ENCODE measurements around the gene AMPD2.
A peak's percentile ranks its signal among the peaks of the same experiment; 100 is the strongest.

Gene AMPD2

DNA sequence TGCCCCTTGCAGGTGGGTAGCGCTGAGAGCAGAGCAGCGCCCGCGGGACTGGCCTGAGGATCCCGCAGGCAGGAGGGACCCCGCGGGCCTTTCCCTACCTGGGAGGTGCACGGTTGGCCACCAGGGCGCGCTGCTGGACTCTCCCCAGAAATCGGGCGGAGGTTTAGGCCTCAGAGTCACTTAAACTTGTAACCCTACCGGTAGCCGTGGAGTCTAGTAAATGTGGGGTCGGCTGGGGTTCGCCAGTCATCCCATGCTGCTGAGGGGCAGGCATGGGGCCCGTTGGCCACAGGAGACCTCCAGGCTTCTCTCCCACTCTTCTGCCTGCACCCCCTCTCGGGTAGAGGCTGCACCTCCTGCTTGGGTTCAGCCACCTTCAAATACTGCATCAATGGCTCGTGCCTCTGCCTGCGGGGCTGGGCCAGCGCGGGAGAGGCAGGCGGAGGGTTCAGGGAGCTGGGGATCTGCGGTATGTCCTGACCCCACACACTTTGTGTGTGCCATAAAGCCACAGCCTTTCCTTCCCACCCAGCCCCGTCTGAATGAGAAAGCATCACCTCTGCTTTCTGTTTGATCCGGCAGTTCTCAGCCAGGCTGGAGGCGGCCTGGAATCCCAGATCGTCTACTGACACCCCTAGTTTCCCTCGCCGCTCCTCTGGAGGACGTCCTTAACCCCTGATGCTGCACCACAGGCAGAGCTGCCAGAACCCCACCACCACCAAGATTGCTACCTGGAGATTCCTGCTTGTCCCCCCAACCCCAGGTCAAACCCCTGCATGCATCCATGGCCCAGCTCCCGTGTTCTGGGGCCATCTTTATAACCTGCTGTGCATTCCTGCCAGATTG, 24.0 kb downstream of the AMPD2 start:
- TF ChIP-seq, protein P1, sequence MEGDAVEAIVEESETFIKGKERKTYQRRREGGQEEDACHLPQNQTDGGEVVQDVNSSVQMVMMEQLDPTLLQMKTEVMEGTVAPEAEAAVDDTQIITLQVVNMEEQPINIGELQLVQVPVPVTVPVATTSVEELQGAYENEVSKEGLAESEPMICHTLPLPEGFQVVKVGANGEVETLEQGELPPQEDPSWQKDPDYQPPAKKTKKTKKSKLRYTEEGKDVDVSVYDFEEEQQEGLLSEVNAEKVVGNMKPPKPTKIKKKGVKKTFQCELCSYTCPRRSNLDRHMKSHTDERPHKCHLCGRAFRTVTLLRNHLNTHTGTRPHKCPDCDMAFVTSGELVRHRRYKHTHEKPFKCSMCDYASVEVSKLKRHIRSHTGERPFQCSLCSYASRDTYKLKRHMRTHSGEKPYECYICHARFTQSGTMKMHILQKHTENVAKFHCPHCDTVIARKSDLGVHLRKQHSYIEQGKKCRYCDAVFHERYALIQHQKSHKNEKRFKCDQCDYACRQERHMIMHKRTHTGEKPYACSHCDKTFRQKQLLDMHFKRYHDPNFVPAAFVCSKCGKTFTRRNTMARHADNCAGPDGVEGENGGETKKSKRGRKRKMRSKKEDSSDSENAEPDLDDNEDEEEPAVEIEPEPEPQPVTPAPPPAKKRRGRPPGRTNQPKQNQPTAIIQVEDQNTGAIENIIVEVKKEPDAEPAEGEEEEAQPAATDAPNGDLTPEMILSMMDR (IDR thresholded peaks at IDR 0.05; ENCODE audit: low read depth, low read length), result peak; percentile 70
- H3K9me3 ChIP-seq, result no peaks in the 10 kb centered on the region
- no peak overlapping the region for H3K4me3 ChIP-seq (ENCODE audit: low read depth, low read length)
- H3K4me1 ChIP-seq, result peaks cover 15% of the 10 kb centered on the region
- H3K27me3 ChIP-seq, result no peaks in the 10 kb centered on the region
- H3K36me3 ChIP-seq, result no peaks in the 10 kb centered on the region
- DNase-seq, result peak; percentile 79

DNA sequence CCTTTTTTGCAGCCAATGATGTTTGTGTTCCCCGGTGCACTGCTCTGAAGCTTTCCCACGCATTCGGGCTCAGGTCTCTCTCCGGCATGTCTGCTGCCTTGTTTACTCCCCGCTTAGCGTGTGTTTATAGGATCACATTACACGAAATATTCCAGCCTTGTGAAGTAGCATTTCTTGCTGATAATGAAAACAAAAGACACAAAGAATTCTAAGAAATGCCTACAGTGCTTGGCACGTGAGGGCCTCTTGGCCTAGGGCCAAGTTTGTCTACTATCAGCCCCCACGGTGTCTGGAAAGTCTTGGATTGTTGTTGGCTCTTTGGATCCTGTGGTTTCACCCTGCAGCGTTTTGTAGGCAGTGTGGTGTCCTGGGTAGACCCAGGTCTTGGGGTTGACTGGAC, 25.0 kb downstream of the AMPD2 start:
- Histone ChIP-seq H3K4me3 (ENCODE audit: low read depth, low read length) (no peak overlapping the region), H3K4me1 (peaks cover 9% of the 10 kb centered on the region), H3K36me3 (no peaks in the 10 kb centered on the region), H3K27me3 (no peaks in the 10 kb centered on the region), H3K9me3 (no peaks in the 10 kb centered on the region)
- TF ChIP-seq, protein P1 (IDR thresholded peaks at IDR 0.05; ENCODE audit: low read depth, low read length), result no peak
- no peak for DNase-seq

DNA sequence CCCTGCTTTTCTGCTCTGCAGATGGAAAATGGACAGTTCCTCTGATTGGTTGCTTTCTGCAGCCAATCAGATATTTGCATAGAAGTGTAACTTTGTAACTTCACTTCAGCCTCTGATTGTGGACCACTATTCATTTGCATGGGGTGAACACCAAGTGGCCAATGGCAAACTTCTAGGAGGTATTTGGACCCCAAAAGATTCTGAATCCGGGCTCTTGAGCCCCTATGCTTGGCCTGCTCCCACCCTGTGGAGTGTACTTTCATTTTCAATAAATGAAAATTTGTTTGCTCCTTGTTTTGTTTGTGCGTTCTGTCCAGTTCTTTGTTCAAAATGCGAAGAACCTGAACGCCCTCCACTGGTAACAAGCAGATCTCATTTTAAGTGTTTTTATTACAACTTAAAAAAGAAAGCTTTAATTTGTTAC, 29.9 kb downstream of the AMPD2 start:
- no peaks in the 10 kb centered on the region for H3K27me3 ChIP-seq
- peak overlapping the region; percentile 45 for H3K4me3 ChIP-seq (ENCODE audit: low read depth, low read length)
- H3K4me1 ChIP-seq, result peaks cover 4% of the 10 kb centered on the region; the same call in 1 of the 2 replicates
- no peak for DNase-seq
- TF ChIP-seq, protein P1 (IDR thresholded peaks at IDR 0.05; ENCODE audit: low read depth, low read length), result peak; percentile 63
- H3K9me3 ChIP-seq, result no peaks in the 10 kb centered on the region
- H3K36me3 ChIP-seq, result no peaks in the 10 kb centered on the region

DNA sequence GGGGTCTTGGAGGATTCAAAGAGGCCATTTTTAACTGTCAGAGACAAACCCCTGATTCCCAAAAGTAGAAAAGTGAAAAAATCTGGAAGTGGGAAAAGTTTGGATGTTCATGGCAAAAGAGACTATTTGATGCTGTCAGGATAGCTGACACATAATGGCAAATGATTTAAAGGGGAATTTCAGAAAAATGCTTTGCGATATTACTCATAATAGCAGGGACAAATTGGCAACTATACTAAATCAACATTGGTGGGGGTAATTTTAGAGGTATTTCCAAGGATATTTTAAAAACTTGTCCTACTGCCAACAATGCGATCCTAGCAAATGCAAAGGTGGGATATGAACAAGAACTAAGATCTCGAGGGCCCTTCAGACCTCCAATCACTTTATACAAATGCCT, 31.0 kb downstream of the AMPD2 start:
- Histone ChIP-seq H3K4me3 (ENCODE audit: low read depth, low read length) (no peak overlapping the region), H3K36me3 (no peaks in the 10 kb centered on the region), H3K27me3 (no peaks in the 10 kb centered on the region), H3K9me3 (no peaks in the 10 kb centered on the region), H3K4me1 (peaks cover 4% of the 10 kb centered on the region; the same call in 1 of the 2 replicates)
- no peak for DNase-seq
- TF ChIP-seq, protein P1 (IDR thresholded peaks at IDR 0.05; ENCODE audit: low read depth, low read length), result no peak

DNA sequence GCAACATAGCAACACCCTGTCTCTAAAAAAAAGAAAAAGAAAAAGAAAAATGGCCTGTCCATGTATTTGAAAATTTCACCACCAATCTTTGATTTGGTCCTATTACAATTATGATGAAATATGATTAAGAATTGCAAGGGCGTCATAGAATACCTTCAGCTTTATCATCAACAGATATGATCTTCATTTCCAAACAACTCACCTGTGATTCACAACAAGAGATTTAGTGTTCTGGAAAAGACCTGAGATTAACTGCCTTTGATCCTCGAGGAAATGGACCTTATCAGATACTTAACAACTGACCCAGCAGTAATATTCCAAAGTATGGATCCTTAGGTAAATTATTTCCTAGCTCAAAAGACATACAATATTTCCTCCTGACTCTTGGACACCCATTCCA, 32.8 kb downstream of the AMPD2 start:
- Histone ChIP-seq H3K4me3 (ENCODE audit: low read depth, low read length) (no peak overlapping the region), H3K27me3 (no peaks in the 10 kb centered on the region), H3K4me1 (peaks cover 4% of the 10 kb centered on the region; the same call in 1 of the 2 replicates), H3K36me3 (no peaks in the 10 kb centered on the region), H3K9me3 (no peaks in the 10 kb centered on the region)
- DNase-seq, result no peak
- TF ChIP-seq, protein P1 (IDR thresholded peaks at IDR 0.05; ENCODE audit: low read depth, low read length), result no peak

DNA sequence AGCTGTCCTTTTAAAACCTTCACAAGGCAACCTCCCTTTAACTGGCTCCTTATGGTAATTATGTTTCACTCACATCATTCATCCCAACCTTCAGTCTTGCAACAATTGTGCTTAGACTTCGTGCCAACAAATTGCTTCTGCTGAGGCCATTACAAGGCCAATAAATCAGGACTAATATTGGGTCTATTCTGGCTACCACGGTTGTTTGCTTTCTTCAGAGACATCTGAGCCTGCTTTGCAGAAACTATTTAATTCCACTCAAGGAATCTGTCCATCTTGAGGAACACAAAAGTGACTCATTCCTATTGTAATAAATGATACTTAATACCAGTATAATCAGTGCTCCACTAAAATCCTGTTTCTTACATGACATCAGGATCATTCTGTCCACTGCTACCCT, 33.7 kb downstream of the AMPD2 start:
- Histone ChIP-seq H3K36me3 (no peaks in the 10 kb centered on the region), H3K4me3 (ENCODE audit: low read depth, low read length) (no peak overlapping the region), H3K27me3 (no peaks in the 10 kb centered on the region), H3K9me3 (no peaks in the 10 kb centered on the region), H3K4me1 (peaks cover 4% of the 10 kb centered on the region; the same call in 1 of the 2 replicates)
- no peak for DNase-seq
- TF ChIP-seq, protein P1 (IDR thresholded peaks at IDR 0.05; ENCODE audit: low read depth, low read length), result no peak

Measured in BE2C (cell line).